OCI-LY3 (cell line): ENCODE measurements around the gene GTF3A.

Experiments
- H2AFZ ChIP-seq: fragments of 200-600, 300-600 bp; shearing (Covaris generic); 2 replicates; pipeline ENCODE4 v1.6.0; 2014; ENCODE audit warnings: antibody characterized with exemption, low read depth, low read length
- H3K27ac ChIP-seq: fragments of 200-600, 300-600 bp; sonication (generic); 2 replicates; pipeline ENCODE4 v1.5.1; 2014; ENCODE audit warnings: mild to moderate bottlenecking, low read length, moderate library complexity, mixed read lengths
- H3K27me3 ChIP-seq: fragments of 200-600, 300-600 bp; sonication (generic); 2 replicates; pipeline ENCODE4 v1.6.1; 2014; ENCODE audit warnings: low read depth, low read length, mixed read lengths
- H3K36me3 ChIP-seq: fragments of 200-600, 300-600 bp; sonication (generic); replicated peaks from 2 replicates; pipeline ENCODE3; 2014; ENCODE audit warnings: low read depth, low read length, mixed read lengths
- H3K4me1 ChIP-seq: fragments of 300-600, 200-600 bp; sonication (generic); 2 replicates; pipeline ENCODE4 v1.6.1; 2014; ENCODE audit warnings: low read length, mixed read lengths
- H3K4me2 ChIP-seq: fragments of 200-600, 300-600 bp; sonication (generic); 2 replicates; pipeline ENCODE4 v1.6.1; 2014; ENCODE audit warnings: low read length, mixed read lengths
- H3K4me3 ChIP-seq: fragments of 300-600, 200-600 bp; sonication (generic); 2 replicates; pipeline ENCODE4 v1.5.1; 2014; ENCODE audit warnings: antibody characterized with exemption, mild to moderate bottlenecking, low read length, moderate library complexity
- H3K79me2 ChIP-seq: fragments of 300-600, 200-600 bp; shearing (Covaris generic); 2 replicates; pipeline ENCODE4 v1.6.1; 2014; ENCODE audit warnings: mild to moderate bottlenecking, low read length, mixed read lengths
- H3K9ac ChIP-seq: fragments of 300-600, 200-600 bp; shearing (Covaris generic); 2 replicates; pipeline ENCODE4 v1.6.0; 2014; ENCODE audit warnings: mild to moderate bottlenecking, low read length, moderate library complexity
- H3K9me3 ChIP-seq: fragments of 200-600, 300-600 bp; shearing (Covaris generic); 2 replicates; pipeline ENCODE4 v1.6.1; 2014; ENCODE audit warnings: low read length, mixed read lengths; ENCODE audit not compliant: insufficient read depth
- H4K20me1 ChIP-seq: fragments of 200-600, 300-600 bp; sonication (generic); 2 replicates; pipeline ENCODE4 v1.6.1; 2016; ENCODE audit warnings: low read length, mixed read lengths; ENCODE audit not compliant: insufficient read depth
- EZH2phosphoT487 ChIP-seq: fragments of 200-600 bp; shearing (Covaris generic); IDR thresholded peaks from 2 replicates; pipeline ENCODE4 v1.6.1; 2018; ENCODE audit warnings: antibody characterized with exemption, mixed run types, low read depth
- TF ChIP-seq, protein P1 (sequence below): fragments of 200-600, 300-600 bp; sonication (generic); IDR thresholded peaks from 2 replicates; pipeline ENCODE4 v1.5.1; 2014; ENCODE audit warnings: antibody characterized with exemption, low read length, low read depth

GTF3A gene

DNA sequence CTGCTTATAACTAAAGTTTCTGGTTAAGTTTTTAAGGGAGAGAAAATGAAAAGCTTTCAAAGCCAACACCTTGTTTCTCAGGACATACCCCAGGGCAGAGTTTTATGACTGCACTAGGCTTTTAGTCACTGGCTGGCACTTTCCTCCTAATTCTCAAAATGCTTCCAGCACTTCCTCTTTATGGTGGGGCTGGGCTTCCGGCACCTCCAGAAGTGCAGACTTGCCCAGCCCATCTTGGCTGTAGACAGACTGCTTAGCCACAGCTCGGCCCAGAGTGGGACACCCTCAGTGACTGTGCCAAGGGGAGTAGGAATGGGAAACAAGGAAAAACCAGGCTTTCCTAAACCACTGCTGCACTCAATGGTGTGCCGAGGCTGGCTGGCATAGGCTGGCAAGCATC is 23.2 kb upstream of the GTF3A start:
- Histone ChIP-seq H3K79me2 (no peaks in the 10 kb centered on the region), H3K4me3 (peak overlapping the region; percentile 26; the same call in 1 of the 2 replicates), H3K4me1 (peaks cover 10% of the 10 kb centered on the region), H3K36me3 (no peaks in the 10 kb centered on the region), H2AFZ (peak overlapping the region; percentile 58), H4K20me1 (no peaks in the 10 kb centered on the region), H3K27ac (no peak overlapping the region), H3K27me3 (no peaks in the 10 kb centered on the region), H3K9ac (no peak overlapping the region; the same call in 1 of the 2 replicates), H3K4me2 (peak overlapping the region; percentile 53), H3K9me3 (no peaks in the 10 kb centered on the region)
- TF ChIP-seq EZH2phosphoT487: no peak
- TF ChIP-seq, protein P1, sequence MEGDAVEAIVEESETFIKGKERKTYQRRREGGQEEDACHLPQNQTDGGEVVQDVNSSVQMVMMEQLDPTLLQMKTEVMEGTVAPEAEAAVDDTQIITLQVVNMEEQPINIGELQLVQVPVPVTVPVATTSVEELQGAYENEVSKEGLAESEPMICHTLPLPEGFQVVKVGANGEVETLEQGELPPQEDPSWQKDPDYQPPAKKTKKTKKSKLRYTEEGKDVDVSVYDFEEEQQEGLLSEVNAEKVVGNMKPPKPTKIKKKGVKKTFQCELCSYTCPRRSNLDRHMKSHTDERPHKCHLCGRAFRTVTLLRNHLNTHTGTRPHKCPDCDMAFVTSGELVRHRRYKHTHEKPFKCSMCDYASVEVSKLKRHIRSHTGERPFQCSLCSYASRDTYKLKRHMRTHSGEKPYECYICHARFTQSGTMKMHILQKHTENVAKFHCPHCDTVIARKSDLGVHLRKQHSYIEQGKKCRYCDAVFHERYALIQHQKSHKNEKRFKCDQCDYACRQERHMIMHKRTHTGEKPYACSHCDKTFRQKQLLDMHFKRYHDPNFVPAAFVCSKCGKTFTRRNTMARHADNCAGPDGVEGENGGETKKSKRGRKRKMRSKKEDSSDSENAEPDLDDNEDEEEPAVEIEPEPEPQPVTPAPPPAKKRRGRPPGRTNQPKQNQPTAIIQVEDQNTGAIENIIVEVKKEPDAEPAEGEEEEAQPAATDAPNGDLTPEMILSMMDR: no peak

DNA sequence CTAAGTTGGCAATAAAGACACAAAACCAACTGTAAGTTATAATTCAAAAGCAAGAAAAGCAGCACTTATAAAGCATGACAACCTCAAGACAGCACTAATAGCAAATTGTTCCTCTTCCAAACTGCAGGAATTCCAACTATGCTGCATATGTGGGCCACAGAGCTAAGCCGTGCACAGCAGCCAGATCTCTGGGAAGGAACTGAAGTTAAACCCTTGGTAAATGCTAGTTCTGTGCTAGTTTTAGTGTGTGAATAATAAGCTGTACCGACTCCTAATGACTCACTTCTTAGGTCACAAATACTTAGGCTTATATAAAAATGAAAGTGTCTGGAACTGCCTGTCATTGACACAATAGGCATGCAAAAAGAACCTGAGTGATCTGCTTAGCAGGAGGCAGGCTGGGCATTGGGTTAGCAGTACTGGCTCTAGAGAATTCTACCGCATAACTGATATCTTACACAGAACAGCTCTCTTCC is 21.2 kb upstream of the GTF3A start:
- Histone ChIP-seq H3K4me2 (no peak overlapping the region), H3K27ac (no peak overlapping the region), H3K4me3 (no peak overlapping the region), H3K36me3 (no peaks in the 10 kb centered on the region), H3K4me1 (peaks cover 17% of the 10 kb centered on the region), H3K27me3 (no peaks in the 10 kb centered on the region), H3K9ac (no peak overlapping the region), H3K79me2 (no peaks in the 10 kb centered on the region), H2AFZ (peak overlapping the region; percentile 34; the same call in 1 of the 2 replicates), H3K9me3 (no peaks in the 10 kb centered on the region), H4K20me1 (no peaks in the 10 kb centered on the region)
- TF ChIP-seq EZH2phosphoT487: no peak
- TF ChIP-seq, protein P1: no peak

DNA sequence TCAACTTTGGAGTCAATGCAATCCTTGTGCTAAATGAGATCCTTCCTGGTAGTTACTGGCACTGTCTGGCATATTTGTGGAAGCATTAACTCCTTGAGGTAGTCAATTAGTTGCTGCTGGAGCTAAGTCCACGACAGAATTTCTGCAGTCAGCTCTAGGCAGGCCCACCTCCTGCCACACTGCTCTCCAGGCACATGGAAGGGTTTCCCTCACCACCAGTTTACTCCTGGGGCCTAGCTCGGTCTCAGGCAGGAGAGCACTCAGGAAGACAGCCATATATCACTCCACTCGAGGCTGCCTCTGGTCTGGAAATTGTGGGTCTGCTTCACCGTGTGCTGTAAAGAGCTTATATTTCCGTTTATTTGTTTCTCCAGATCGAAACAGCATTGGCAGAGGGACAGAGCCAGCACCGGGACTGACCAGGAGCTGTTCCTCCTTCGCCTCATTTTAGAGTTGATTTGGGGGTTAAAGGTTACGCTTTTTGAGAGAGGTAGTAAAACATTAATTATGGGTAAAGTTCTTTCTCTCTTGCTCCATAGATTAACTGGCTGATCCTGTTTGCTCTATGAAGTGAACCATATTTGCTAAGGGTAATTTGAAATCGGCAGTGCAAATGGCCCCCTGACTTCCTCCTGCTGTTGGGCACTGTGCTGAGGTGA is 20.6 kb upstream of the GTF3A start:
- no peaks in the 10 kb centered on the region for H4K20me1 ChIP-seq
- H3K4me3 ChIP-seq: no peak overlapping the region
- H3K36me3 ChIP-seq: no peaks in the 10 kb centered on the region
- H3K79me2 ChIP-seq: no peaks in the 10 kb centered on the region
- no peaks in the 10 kb centered on the region for H3K27me3 ChIP-seq
- H3K4me1 ChIP-seq: peaks cover 17% of the 10 kb centered on the region
- no peaks in the 10 kb centered on the region for H3K9me3 ChIP-seq
- no peak overlapping the region for H3K9ac ChIP-seq
- peak overlapping the region; percentile 34; the same call in 1 of the 2 replicates for H2AFZ ChIP-seq
- no peak overlapping the region for H3K27ac ChIP-seq
- no peak overlapping the region for H3K4me2 ChIP-seq
- TF ChIP-seq, protein P1: no peak
- no peak for TF ChIP-seq EZH2phosphoT487

DNA sequence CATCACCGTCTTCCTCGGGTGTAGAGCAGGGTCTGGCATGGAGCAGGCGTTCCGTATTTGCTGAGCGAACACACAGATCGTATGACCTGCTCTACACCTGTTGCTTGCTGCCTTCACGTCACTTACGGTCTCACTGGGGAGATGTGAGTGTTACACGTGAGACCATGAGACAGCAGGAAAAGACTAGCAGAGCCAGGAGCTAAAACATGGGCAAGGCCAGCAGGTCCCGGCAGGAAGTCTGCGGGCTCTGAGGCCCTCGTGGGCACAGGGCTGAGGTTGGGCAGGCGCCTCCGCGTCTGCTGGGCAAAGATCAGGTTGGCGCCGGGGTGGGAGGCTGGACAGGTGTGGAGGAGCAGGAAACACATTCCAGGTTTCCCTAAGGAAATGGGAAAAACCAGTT is 19.7 kb upstream of the GTF3A start:
- no peak overlapping the region for H3K4me2 ChIP-seq
- H3K4me1 ChIP-seq: peaks cover 17% of the 10 kb centered on the region
- H3K27me3 ChIP-seq: no peaks in the 10 kb centered on the region
- H4K20me1 ChIP-seq: no peaks in the 10 kb centered on the region
- H3K9me3 ChIP-seq: no peaks in the 10 kb centered on the region
- H3K4me3 ChIP-seq: no peak overlapping the region
- TF ChIP-seq EZH2phosphoT487: no peak
- TF ChIP-seq, protein P1: no peak
- H3K27ac ChIP-seq: no peak overlapping the region
- H2AFZ ChIP-seq: no peak overlapping the region
- no peaks in the 10 kb centered on the region for H3K79me2 ChIP-seq
- H3K9ac ChIP-seq: no peak overlapping the region
- no peaks in the 10 kb centered on the region for H3K36me3 ChIP-seq
